CD4-positive, alpha-beta T cell treated with Interleukin-17A for 4 hours (primary cell): ENCODE results near the gene TMEM39A.

Experiments
- DNase-seq: peaks from one replicate; pipeline ENCODE4 v3.0.0-alpha.2; 2020; ENCODE audit warnings: mixed read lengths

Gene TMEM39A

GRCh38 chr3:119453822-119454221 is 9.6 kb downstream of the TMEM39A start:
- DNase-seq = no peak

DNA sequence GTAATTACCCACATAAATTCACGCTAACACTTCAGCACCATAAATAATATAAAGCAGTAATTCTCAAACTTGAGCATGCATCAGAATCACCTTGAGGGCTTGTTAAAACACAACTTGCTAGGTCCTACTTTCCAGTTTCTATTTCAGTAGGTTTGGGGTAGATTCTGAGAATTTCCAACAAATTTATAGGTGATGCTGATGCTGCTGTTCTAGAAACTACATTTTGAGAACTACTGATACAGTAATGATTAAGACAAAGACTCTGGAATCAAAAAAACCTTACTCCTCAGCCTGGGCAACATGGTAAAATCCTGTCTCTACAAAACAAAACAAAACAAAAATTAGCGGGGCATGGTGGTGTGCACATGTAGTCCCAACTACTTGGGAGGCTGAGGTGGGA is 18.8 kb downstream of the TMEM39A start:
- no peak for DNase-seq

- no peak for DNase-seq
Measured at GRCh38 chr3:119443179-119443578, 20.2 kb downstream of the TMEM39A start.

DNA sequence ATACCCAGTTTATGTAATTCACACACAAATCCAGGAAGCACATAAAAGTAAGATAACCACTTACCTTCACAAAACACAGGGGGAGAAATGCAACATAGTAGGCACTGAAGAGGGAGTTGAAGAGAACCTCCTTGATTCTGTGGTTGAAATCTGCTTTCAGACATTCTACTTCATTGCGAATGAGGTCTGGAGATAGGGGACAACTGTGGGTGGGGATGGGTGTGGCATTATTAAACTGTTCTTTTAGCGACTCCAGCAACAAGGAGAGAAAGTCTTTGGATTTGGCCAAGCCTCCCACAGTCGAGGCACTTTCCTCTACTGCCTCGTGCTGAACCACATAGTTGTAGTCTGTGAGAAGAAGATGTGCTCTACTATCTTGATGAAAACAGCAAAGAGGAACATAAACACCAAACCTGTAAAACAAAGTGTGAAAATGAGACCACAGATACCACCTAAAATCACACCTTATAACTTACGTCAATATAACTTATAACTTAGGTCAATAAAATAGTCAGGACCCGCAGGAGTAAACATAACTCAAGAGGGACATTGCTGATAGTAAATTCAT is 25.6 kb downstream of the TMEM39A start:
- no peak for DNase-seq

GRCh38 chr3:119436977-119437376 is 26.4 kb downstream of the TMEM39A start:
- no peak for DNase-seq

DNA sequence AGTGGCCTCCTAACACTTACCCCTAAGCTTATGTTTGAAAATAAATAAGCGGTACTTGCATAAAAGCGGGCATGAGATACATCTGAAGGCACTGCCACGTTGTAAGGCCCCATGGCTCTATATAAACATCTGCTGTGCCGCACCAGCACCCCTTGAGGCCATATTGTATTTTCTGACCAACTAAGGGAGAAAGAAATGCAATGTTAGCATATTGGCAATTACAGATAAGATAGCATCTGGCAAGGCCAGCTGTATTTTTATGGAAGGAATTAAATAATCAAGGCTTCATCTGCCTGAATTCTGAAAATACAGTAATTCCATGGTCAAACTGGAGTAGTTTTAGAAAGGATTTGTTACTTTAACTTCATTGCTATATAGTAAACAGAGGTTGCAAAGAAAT is 28.7 kb downstream of the TMEM39A start:
- no peak for DNase-seq

DNA sequence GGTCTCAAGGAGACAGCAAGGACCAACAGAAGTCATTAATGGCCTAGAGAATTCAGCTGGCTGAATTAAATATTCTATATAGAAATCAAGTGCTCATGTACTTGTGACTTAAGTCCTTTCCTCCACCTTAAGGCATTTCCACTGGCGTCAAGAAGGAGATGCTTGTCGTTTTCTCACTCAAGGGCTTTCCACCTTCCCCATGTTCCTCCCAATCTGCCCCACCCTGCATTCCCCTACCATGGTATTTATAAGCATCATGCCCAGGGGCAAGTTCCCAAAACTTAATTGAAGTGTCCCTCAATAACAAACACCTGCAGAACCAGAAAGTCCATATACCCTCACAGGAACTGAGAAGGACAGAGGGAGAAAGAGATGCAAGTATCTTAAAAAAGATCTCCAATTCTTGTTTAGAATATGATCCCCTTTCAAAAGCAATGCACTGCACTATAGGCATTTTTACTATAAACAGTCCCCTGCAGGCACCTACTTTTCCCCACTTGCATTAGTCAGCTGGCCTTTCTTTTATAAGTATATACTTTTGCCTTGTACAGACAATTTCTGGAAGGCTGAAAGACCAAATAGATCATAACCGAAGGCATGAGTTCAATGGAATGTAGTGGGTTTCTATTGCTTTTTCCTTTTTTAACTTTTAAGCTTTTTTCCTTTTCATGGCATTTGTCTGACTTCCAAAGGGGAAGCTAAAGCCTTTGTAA is 29.6 kb downstream of the TMEM39A start:
- no peak for DNase-seq

- no peak for DNase-seq
Measured at GRCh38 chr3:119428538-119428937, 34.9 kb downstream of the TMEM39A start.

DNA sequence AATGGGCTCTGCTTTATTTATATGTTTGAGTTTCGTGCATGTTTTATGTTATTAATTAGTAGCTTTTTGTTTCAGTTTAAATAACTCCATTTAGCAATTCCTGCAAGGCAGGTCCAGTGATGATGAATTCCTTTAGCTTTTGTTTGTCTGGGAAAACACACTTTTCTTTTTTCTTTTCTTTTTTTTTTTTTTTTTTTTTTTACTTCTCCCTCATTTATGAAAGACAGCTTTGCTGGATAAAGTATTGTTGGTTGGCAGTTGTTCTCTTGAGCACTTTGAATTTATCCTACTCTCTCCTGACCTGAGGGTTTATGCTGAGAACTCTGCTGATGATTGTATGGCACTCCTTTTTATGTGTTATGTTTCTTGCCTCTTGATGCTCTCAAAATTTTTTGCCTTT is 35.7 kb downstream of the TMEM39A start:
- DNase-seq = no peak

DNA sequence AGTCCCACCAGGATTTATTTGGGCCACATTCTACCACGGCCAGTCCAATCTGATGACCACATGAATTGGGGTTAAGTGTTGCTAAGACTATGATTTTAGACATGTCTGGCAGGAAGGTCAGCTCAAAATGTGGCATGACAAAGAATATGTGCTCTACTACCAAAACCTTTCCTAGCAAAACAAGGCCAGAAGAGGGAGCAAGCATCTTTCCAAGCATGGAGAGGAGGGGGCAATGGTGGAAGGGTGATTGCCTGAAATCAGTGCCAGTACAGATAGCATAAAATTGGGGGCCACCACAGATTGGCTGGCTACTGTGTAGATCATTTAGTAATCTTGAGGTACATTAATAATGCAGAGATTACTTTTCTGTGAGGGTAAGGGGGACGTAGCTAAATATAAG is 43.2 kb downstream of the TMEM39A start:
- no peak for DNase-seq

GRCh38 chr3:119418641-119419040 is 44.8 kb downstream of the TMEM39A start:
- DNase-seq = no peak

GRCh38 chr3:119417771-119418512 is 45.5 kb downstream of the TMEM39A start:
- DNase-seq = no peak

DNA sequence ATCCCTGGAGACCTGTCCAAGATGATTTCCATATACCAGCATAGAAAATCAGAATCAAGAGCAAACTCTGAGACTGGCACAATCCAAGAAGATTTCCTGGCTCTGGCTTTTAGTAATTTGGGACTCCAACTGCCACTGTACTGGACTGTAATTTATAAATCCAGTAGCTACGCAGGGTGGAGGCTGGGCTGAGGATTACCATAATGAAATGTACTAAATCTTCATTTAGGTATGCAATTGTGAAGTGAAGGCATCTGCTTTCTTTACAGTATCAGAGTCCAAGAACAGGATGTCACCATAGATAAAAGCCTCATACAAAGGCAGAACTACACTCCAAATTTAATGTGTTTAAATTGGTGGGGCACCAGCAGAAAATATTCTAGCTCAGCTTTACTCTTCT is 46.5 kb downstream of the TMEM39A start:
- no peak for DNase-seq

DNA sequence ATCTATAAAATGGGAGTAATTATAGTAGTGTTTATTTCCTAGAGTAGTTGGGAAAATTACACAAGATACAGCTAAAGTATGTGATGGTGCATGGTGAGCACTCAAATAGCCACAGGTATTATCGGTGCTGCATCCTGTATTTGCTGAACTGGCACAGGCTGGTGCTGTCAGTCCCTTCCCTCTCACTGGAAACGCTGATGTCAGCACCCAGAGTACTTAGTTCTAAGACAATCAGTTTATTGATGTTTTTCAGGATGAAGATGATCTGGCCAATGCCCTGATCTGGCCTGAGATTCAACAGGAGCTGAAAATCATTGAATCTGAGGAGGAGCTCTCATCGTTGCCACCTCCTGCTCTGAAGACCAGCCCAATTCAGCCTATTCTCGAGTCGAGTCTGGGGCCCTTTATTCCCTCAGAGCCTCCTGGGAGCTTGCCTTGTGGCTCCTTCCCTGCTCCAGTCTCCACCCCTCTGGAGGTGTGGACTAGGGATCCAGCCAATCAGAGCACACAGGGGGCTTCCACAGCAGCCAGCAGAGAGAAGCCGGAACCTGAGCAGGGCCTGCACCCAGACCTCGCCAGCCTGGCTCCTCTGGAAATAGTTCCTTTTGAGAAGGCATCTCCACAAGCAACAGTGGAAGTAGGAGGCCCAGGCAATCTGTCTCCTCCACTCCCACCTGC is 49.7 kb downstream of the TMEM39A start:
- DNase-seq = no peak

GRCh38 chr3:119409844-119410243 is 53.6 kb downstream of the TMEM39A start:
- DNase-seq = no peak

GRCh38 chr3:119408243-119408950 is 55.0 kb downstream of the TMEM39A start:
- no peak for DNase-seq

GRCh38 chr3:119405315-119405714 is 58.1 kb downstream of the TMEM39A start:
- DNase-seq = no peak

GRCh38 chr3:119403201-119403600 is 60.2 kb downstream of the TMEM39A start:
- no peak for DNase-seq

GRCh38 chr3:119402791-119403190 is 60.6 kb downstream of the TMEM39A start:
- DNase-seq = no peak

- DNase-seq = no peak
Measured at GRCh38 chr3:119401503-119402440, 61.6 kb downstream of the TMEM39A start.

- no peak for DNase-seq
Measured at GRCh38 chr3:119401069-119401468, 62.3 kb downstream of the TMEM39A start.

GRCh38 chr3:119400466-119400865 is 62.9 kb downstream of the TMEM39A start:
- no peak for DNase-seq
